GM12872 (cell line): Measurements from ENCODE around the gene FAM3A.

Experiments
- CTCF ChIP-seq: IDR thresholded peaks from 3 replicates; pipeline ENCODE4 v1.5.1; 2011; ENCODE audit warnings: low read depth, mild to moderate bottlenecking, low read length, moderate library complexity; ENCODE audit not compliant: insufficient read depth

Gene FAM3A

GRCh38 chrX:154515966-154516655 lies at the start of gene FAM3A:
Gene FAM3A (minus strand): TSS chrX:154516232. CDS start chrX:154515772, 460 bp downstream.
- no peak for TF ChIP-seq CTCF

- TF ChIP-seq CTCF = no peak
These were observed 33.7 kb upstream of the FAM3A start for GRCh38 chrX:154549766-154550165.

- TF ChIP-seq CTCF = no peak
These were observed 31.9 kb upstream of the FAM3A start for GRCh38 chrX:154548028-154548316.

GRCh38 chrX:154547245-154548027 lies 31.4 kb upstream of the FAM3A start, which contains the start of gene IKBKG:
Gene IKBKG (plus strand): TSS chrX:154547620. CDS start chrX:154552003, 4,383 bp downstream.
- TF ChIP-seq CTCF = no peak

GRCh38 chrX:154546354-154547244 lies 30.6 kb upstream of the FAM3A start, which contains the start of gene G6PD:
Gene G6PD (minus strand): TSS chrX:154546846. CDS start chrX:154546155, 691 bp downstream.
- TF ChIP-seq CTCF = no peak

GRCh38 chrX:154545673-154546274 lies 29.7 kb upstream of the FAM3A start:
- TF ChIP-seq CTCF = no peak
